ENCODE results near the gene MYO16. TPM values are rescaled to one million over a fixed set of nuclear protein-coding genes. Genes with fewer than 3 reads are reported as not detected.

The MYO16 gene
- total RNA-seq, 4 donors from 2014 or later = 0.53 TPM; not detected in 3

GRCh38 chr13:108755083-108755482 lies 125.7 kb downstream of the MYO16 start:
- Histone ChIP-seq H3K27me3 (no peaks in the 10 kb centered on the region), H3K4me3 (no peak overlapping the region), H3K36me3 (no peaks in the 10 kb centered on the region), H3K9me3 (no peaks in the 10 kb centered on the region), H3K4me1 (no peaks in the 10 kb centered on the region), H3K27ac (no peak overlapping the region)
- no peak for DNase-seq
- TF ChIP-seq CTCF (IDR thresholded peaks at IDR 0.05) = no peak
- TF ChIP-seq POLR2A (IDR thresholded peaks at IDR 0.05) = no peak

DNA sequence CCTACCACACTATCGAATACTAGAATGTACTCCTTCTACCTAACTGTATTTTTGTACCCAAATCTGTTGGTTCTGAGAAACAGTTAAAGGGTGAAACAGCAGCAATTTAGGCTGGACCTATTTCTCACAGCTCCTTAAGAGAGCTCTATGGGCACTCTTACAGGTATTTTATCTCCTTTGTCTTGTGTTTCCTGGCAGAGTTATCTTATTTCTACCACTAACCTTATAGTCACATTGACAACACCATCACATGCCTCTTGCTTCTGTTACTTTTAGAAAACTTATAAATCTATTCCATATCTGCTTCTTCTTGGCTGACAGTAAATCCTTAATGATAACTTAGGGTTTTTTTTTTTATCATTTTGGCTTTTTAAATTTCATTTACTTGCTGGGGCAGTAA lies 130.7 kb downstream of the MYO16 start:
- Histone ChIP-seq H3K27me3 (no peaks in the 10 kb centered on the region), H3K4me1 (no peaks in the 10 kb centered on the region), H3K4me3 (no peak overlapping the region), H3K36me3 (no peaks in the 10 kb centered on the region), H3K27ac (no peak overlapping the region), H3K9me3 (no peaks in the 10 kb centered on the region)
- DNase-seq = no peak
- TF ChIP-seq POLR2A (IDR thresholded peaks at IDR 0.05) = no peak
- TF ChIP-seq CTCF (IDR thresholded peaks at IDR 0.05) = no peak

GRCh38 chr13:108760541-108760940 lies 131.1 kb downstream of the MYO16 start:
- DNase-seq = no peak
- Histone ChIP-seq H3K27me3 (no peaks in the 10 kb centered on the region), H3K4me3 (no peak overlapping the region), H3K4me1 (no peaks in the 10 kb centered on the region), H3K27ac (no peak overlapping the region), H3K36me3 (no peaks in the 10 kb centered on the region), H3K9me3 (no peaks in the 10 kb centered on the region)
- TF ChIP-seq POLR2A (IDR thresholded peaks at IDR 0.05) (no peak), CTCF (IDR thresholded peaks at IDR 0.05) (no peak)

- no peaks in the 10 kb centered on the region for H3K27me3 ChIP-seq
- H3K4me3 ChIP-seq = no peak overlapping the region
- no peaks in the 10 kb centered on the region for H3K36me3 ChIP-seq
- no peak for DNase-seq
- TF ChIP-seq POLR2A (IDR thresholded peaks at IDR 0.05) (no peak), CTCF (IDR thresholded peaks at IDR 0.05) (no peak)
- no peaks in the 10 kb centered on the region for H3K9me3 ChIP-seq
- H3K27ac ChIP-seq = no peak overlapping the region
- no peaks in the 10 kb centered on the region for H3K4me1 ChIP-seq
Measured at GRCh38 chr13:108768035-108768434, 138.6 kb downstream of the MYO16 start.

DNA sequence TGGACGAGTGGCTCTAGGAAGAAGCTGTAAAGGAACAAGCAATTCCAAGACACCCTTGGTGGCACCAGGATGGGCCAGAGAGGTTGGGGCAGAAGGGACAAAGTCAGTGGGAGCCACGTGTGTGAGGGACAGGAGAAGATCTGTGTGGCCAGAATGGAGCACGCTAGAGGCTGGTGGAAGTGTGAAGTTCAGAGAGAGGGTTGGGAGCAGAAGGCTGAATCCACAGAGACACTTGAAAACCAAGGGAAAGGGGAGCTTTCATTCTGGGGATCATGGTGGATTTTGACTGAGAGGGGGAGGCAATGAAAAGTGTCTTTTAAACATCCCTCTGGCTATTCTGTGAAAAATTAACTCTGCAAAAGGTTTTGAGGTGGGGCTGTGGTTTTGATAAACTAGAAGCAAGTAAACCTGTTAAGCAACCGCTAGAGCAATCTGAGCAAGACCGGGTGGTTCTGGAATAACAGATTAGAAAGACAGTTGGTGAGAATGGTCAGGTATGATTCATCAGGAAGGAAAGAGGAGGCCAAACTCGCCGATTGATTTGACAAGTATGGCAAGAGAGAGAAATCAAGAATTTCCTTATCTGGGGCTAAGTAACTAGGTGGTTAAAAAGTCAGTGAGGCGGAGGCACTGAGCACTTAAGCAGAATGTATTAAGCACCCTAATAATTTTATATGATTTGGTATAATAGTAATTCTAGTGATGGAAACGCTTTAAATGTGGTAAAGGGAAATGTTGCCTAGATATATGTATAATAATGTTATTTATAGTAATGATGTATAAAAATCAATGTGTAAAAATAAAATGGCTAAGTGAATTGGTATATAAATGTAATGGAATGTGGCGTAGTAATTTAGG lies 140.0 kb downstream of the MYO16 start:
- H3K27ac ChIP-seq = no peak overlapping the region
- DNase-seq = no peak
- TF ChIP-seq CTCF (IDR thresholded peaks at IDR 0.05) (no peak), POLR2A (IDR thresholded peaks at IDR 0.05) (no peak)
- no peaks in the 10 kb centered on the region for H3K4me1 ChIP-seq
- H3K27me3 ChIP-seq = no peaks in the 10 kb centered on the region
- no peak overlapping the region for H3K4me3 ChIP-seq
- H3K9me3 ChIP-seq = no peaks in the 10 kb centered on the region
- no peaks in the 10 kb centered on the region for H3K36me3 ChIP-seq
